GM12874 (cell line): ENCODE results near the gene NECTIN3.

ENCODE experiments used
- TF ChIP-seq, protein P1 (sequence below): IDR thresholded peaks from 2 replicates; pipeline ENCODE4 v1.5.1; 2011; ENCODE audit warnings: low read depth, mild to moderate bottlenecking, control low read depth, low read length, moderate library complexity; ENCODE audit not compliant: insufficient read depth

The NECTIN3 gene

DNA sequence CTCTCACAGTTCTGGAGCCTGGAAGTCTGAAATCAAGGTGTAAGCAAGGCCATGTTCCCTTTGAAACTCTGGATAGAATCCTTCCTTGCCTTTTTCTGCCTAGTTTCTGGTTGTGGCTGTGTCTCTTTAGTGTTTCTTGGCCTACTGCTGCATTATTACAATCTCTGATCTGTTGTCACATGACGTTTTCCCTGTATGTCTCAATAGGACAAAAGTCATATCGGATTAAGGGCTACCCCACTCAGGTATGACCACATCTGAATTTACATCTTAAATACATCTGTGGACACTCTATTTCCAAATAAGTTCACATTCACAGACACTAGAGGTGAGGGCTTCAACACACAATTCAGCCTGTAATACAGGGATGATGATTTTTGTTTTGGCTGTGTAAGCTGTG lies 13.3 kb downstream of the NECTIN3 start:
- TF ChIP-seq, protein P1, sequence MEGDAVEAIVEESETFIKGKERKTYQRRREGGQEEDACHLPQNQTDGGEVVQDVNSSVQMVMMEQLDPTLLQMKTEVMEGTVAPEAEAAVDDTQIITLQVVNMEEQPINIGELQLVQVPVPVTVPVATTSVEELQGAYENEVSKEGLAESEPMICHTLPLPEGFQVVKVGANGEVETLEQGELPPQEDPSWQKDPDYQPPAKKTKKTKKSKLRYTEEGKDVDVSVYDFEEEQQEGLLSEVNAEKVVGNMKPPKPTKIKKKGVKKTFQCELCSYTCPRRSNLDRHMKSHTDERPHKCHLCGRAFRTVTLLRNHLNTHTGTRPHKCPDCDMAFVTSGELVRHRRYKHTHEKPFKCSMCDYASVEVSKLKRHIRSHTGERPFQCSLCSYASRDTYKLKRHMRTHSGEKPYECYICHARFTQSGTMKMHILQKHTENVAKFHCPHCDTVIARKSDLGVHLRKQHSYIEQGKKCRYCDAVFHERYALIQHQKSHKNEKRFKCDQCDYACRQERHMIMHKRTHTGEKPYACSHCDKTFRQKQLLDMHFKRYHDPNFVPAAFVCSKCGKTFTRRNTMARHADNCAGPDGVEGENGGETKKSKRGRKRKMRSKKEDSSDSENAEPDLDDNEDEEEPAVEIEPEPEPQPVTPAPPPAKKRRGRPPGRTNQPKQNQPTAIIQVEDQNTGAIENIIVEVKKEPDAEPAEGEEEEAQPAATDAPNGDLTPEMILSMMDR = no peak

DNA sequence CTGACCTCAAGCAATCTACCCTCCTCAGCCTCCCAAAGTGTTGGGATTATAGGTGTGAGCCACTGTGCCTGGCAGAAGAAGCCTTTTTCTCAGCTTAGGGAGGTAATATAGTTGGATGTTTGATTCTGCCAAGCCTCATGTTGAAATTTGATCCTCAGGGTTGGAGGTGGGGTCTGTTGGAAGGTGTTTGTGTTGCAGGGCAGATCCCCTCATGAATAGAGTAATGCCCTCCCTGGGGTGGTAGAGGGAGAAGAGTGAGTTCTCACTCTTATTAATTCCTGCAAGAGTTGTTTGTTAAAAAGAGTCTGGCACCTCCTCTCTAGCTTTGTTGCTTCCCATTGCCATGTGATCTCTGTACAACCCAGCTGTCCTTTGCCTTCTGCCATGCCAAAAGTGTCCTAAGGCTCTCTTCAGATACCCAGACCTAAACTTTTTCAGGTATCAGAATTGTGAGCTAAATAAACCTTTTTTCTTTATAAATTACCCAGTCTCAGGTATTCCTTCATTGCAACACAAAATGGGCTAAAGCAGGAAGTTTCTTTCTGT lies 16.4 kb downstream of the NECTIN3 start:
- TF ChIP-seq, protein P1 = no peak

DNA sequence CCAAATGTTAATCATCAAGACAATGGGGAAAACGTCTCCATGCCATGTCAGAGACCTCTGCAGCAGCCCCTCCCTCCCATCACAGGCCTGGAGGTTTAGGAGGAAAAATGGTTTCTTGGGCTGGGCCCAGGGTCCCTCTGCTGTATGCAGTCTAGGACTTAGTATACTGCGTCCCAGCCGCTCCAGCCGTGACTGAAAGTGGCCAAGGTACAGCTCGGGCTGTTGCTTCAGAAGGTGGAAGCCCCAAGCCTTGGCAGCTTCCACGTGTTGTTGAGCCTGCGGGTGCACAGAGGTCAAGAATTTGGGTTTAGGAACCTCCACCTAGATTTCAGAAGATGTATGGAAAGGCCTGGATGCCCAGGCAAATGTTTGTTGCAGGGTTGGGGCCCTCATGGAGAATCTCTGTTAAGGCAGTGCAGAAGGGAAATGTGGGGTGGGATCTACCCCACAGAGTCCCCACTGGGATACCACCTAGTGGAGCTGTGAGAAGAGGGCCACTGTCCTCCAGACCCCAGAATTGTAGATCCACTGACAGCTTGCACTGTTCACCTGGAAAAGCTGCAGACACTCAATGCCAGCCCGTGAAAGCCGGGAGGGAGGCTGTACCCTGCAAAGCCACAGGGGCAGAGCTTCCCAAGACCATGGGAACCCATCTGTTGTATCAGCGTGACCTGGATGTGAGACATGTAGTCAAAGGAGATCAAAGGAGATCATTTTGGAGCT lies 25.0 kb downstream of the NECTIN3 start:
- TF ChIP-seq, protein P1 = no peak

DNA sequence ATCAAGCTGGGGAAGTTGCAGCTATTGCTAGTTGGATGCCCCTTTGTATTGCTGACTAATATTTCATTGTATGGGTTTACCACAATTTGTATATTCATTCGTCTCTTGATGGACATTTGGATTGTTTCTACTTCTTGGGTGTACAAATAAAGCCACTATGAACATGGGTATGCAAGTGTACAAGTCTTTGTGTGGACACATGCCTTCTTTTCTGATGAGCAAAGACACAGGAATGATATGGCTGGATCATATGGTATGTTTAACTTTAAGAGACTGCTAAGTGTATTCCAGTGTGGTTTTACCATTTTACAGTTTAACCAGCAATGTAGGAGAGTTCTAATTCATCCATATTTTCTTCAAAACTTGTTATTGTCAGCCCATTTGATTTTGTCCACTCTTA lies 32.2 kb downstream of the NECTIN3 start:
- TF ChIP-seq, protein P1 = no peak

DNA sequence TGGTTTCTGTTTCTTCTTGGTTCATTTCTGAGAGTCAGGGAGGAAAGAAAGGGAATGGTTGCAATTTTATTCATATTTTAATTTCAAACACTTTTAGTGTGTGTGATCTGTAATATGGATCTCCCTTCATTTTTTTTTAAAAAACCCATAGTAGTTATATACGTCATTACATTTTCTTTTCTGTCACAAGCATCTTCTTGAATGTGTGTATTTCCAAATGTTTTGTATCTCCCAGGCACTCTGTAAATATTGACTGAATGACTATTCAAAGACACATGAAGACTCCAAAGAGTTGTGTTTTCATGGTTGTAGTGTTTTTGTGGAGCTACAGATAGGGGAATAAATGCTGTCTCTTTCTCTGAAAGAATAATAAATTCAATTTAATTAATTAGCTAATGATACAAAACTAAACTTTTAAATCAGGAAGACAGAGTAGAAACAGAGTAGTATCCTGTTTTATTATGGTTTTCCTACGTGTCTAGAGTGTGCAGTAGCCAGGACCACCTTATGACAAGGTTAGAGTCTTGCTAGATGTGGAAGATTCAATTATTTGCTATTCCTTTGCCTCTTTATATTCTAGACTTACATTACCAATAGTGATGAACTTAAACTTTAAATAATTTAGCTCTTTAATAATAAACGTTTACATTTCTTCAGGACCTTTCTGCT lies 35.5 kb downstream of the NECTIN3 start:
- TF ChIP-seq, protein P1 = no peak

DNA sequence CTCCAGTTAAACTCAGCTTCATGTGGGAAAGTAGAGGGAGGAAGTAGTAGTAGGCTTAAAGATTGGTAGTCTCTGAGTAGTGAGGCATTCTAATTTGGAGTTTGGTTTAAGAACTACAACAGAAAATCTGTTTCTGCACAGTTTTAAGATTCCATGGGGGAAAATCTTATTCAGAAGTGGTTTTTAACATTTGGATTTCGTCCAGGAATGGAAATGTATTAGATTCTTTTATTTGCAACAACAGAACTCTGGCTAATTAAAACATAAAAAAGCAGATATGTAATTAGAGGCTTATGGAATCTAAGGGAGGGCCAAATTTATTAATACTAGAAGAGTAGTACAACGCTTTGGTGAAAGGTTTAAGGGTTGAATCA lies 36.0 kb downstream of the NECTIN3 start:
- TF ChIP-seq, protein P1 = no peak

DNA sequence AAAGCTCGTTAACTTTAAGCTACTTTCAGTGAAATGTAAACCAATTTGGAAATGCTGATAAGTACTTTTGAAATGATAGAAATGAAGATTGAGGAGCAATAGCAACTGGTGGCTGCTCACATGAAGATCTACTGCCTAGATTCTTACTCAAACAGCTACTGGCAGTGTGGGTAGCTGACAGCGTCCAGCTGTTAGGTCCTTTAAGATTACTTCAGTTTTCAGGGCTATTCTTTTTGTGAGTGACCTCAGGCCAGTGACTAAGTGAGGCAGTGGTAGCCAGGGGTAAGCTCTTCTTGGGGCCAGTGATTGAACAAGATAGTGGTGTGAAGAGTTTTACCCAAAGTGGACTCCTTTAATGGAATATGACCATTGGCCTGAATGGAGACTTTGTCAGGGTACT lies 41.3 kb downstream of the NECTIN3 start:
- TF ChIP-seq, protein P1 = no peak
